Neural progenitor cell (in vitro differentiated cells): ENCODE measurements around the gene P2RY11. TPM values are rescaled to one million over a fixed set of nuclear protein-coding genes. Genes with fewer than 3 reads are reported as not detected.

ENCODE experiments used
- DNase-seq: peaks from one replicate; pipeline ENCODE4 v3.0.0-alpha.2; 2016; ENCODE audit warnings: low spot score
- H2AFZ ChIP-seq: fragments of 200-600 bp; sonication (generic); replicated peaks from 2 replicates; pipeline ENCODE4 v1.6.1; 2016; ENCODE audit warnings: antibody characterized with exemption
- H3F3A ChIP-seq: fragments of 200-600 bp; sonication (generic); 2 replicates; pipeline ENCODE4 v1.6.1; 2016; ENCODE audit warnings: antibody characterized with exemption, low read depth
- H3K27ac ChIP-seq: fragments of 200-600 bp; sonication (generic); 2 replicates; pipeline ENCODE4 v1.5.1; 2016; ENCODE audit warnings: mild to moderate bottlenecking
- H3K27me3 ChIP-seq: fragments of 200-600 bp; sonication (generic); 2 replicates; pipeline ENCODE4 v1.6.1; 2016; ENCODE audit warnings: mild to moderate bottlenecking, moderate library complexity
- H3K36me3 ChIP-seq: fragments of 200-600 bp; sonication (generic); 2 replicates; pipeline ENCODE4 v1.5.1; 2016
- H3K4me1 ChIP-seq: fragments of 200-600 bp; sonication (generic); 2 replicates; pipeline ENCODE4 v1.6.1; 2016; ENCODE audit warnings: mixed run types
- H3K4me2 ChIP-seq: fragments of 200-600 bp; sonication (generic); 2 replicates; pipeline ENCODE4 v1.6.1; 2016
- H3K4me3 ChIP-seq: fragments of 200-600 bp; sonication (generic); 2 replicates; pipeline ENCODE4 v1.5.1; 2016
- H3K79me2 ChIP-seq: fragments of 200-600 bp; sonication (generic); 2 replicates; pipeline ENCODE4 v1.6.1; 2016; ENCODE audit warnings: low read depth
- H3K9ac ChIP-seq: fragments of 200-600 bp; sonication (generic); 2 replicates; pipeline ENCODE4 v1.6.1; 2016
- H3K9me3 ChIP-seq: fragments of 200-600 bp; sonication (generic); 2 replicates; pipeline ENCODE4 v1.5.1; 2016; ENCODE audit warnings: low read depth
- H4K20me1 ChIP-seq: fragments of 200-600 bp; sonication (generic); 2 replicates; pipeline ENCODE4 v1.6.1; 2016; ENCODE audit warnings: low read depth
- H3K27ac Mint-ChIP-seq: 3 replicates; pipeline ENCODE4 v1.8.0; 2021; ENCODE audit warnings: mixed read lengths
- H3K27me3 Mint-ChIP-seq: 2 replicates; pipeline ENCODE4 v1.8.0; 2022; ENCODE audit warnings: low read depth, mild to moderate bottlenecking, inconsistent platforms, moderate library complexity, mixed read lengths; ENCODE audit not compliant: insufficient read depth
- H3K36me3 Mint-ChIP-seq: 3 replicates; pipeline ENCODE4 v1.8.0; 2021; ENCODE audit warnings: mixed read lengths
- H3K4me1 Mint-ChIP-seq: 3 replicates; pipeline ENCODE4 v1.8.0; 2021; ENCODE audit warnings: mixed read lengths
- H3K4me3 Mint-ChIP-seq: 3 replicates; pipeline ENCODE4 v1.8.0; 2021; ENCODE audit warnings: mild to moderate bottlenecking, moderate library complexity, mixed read lengths
- H3K9me3 Mint-ChIP-seq: 3 replicates; pipeline ENCODE4 v1.8.0; 2020; ENCODE audit warnings: mixed read lengths
- EZH2 ChIP-seq: fragments of 200-600 bp; sonication (generic); IDR thresholded peaks from 2 replicates; pipeline ENCODE4 v1.6.1; 2017; ENCODE audit warnings: antibody characterized with exemption, mild to moderate bottlenecking, moderate library complexity
- EZH2phosphoT487 ChIP-seq: fragments of 200-600 bp; sonication (generic); IDR thresholded peaks from 2 replicates; pipeline ENCODE4 v1.6.1; 2017; ENCODE audit warnings: antibody characterized with exemption
- total RNA-seq: library from RNA; depleted of rRNA; stranded (reverse); fragments of >200 nt; gene quantifications from 2 replicates; pipeline ENCODE4 v1.2.3, GENCODE V29; 2015; ENCODE audit warnings: low replicate concordance
- TF ChIP-seq, protein P1 (sequence below): fragments of 200-600 bp; sonication (generic); IDR thresholded peaks from 2 replicates; pipeline ENCODE4 v1.5.1; 2017; ENCODE audit warnings: antibody characterized with exemption, mild to moderate bottlenecking

Gene P2RY11
- total RNA-seq, 1 donor from 2014 or later, result not detected

DNA sequence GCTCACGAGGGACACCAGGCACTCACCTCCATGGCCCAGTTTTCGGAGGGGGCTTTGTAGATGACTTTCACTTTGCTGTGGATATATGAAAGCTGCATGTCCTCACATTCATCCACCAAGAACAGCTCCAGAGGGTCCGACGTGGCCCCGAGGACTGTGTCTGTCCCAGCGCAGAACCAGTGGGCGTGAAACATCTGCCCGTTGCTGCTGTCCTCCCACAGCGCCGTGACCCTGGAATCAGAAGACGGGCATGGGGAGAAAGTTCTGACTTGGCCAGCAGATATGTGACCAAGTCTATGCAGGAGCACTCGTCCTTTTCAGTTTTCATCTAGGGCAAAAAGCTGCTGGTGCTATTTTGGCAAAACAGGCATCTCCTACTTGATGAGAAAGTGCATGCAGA, 37.9 kb downstream of the P2RY11 start:
- no peaks in the 10 kb centered on the region for H3K4me1 ChIP-seq
- H3K27ac ChIP-seq, result no peak overlapping the region
- H3K4me1 Mint-ChIP-seq, result no peaks in the 10 kb centered on the region
- H3K27me3 Mint-ChIP-seq, result peaks cover 2% of the 10 kb centered on the region
- no peak overlapping the region for H2AFZ ChIP-seq
- no peak overlapping the region for H3K4me3 Mint-ChIP-seq
- no peaks in the 10 kb centered on the region for H3F3A ChIP-seq
- no peaks in the 10 kb centered on the region for H3K9me3 Mint-ChIP-seq
- H3K27me3 ChIP-seq, result no peaks in the 10 kb centered on the region
- H3K27ac Mint-ChIP-seq, result no peak overlapping the region
- peaks cover 10% of the 10 kb centered on the region for H3K36me3 ChIP-seq
- peaks cover 36% of the 10 kb centered on the region for H3K36me3 Mint-ChIP-seq
- no peak overlapping the region for H3K4me3 ChIP-seq
- no peak for DNase-seq
- no peaks in the 10 kb centered on the region for H4K20me1 ChIP-seq
- no peak overlapping the region for H3K4me2 ChIP-seq
- no peak overlapping the region for H3K9ac ChIP-seq
- TF ChIP-seq EZH2, result no peak
- TF ChIP-seq, protein P1, sequence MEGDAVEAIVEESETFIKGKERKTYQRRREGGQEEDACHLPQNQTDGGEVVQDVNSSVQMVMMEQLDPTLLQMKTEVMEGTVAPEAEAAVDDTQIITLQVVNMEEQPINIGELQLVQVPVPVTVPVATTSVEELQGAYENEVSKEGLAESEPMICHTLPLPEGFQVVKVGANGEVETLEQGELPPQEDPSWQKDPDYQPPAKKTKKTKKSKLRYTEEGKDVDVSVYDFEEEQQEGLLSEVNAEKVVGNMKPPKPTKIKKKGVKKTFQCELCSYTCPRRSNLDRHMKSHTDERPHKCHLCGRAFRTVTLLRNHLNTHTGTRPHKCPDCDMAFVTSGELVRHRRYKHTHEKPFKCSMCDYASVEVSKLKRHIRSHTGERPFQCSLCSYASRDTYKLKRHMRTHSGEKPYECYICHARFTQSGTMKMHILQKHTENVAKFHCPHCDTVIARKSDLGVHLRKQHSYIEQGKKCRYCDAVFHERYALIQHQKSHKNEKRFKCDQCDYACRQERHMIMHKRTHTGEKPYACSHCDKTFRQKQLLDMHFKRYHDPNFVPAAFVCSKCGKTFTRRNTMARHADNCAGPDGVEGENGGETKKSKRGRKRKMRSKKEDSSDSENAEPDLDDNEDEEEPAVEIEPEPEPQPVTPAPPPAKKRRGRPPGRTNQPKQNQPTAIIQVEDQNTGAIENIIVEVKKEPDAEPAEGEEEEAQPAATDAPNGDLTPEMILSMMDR, result no peak
- no peak for TF ChIP-seq EZH2phosphoT487
- H3K9me3 ChIP-seq, result no peaks in the 10 kb centered on the region
- no peaks in the 10 kb centered on the region for H3K79me2 ChIP-seq

DNA sequence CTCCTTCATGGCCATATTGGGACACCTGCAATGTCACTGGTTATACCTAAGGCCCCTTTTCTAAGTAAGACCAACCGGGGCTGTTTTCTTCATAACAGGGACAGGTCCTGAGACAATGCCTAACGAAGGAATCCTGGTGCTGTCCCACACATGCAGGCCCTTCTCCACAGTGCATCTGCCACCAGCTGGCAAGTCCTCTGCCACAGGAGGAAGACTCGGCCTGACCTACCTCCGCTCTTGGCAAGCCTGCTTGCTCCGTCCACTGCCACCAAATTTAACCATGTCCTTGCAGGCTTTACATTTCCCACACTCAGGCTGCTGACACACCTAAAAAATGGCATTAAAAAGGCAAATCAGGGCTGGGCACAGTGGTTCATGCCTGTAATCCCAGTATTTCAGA, 40.0 kb downstream of the P2RY11 start:
- Mint-ChIP-seq H3K4me1 (no peaks in the 10 kb centered on the region), H3K4me3 (no peak overlapping the region), H3K36me3 (peaks cover 36% of the 10 kb centered on the region), H3K9me3 (no peaks in the 10 kb centered on the region), H3K27me3 (peaks cover 2% of the 10 kb centered on the region), H3K27ac (no peak overlapping the region)
- Histone ChIP-seq H2AFZ (no peak overlapping the region), H3K4me3 (no peak overlapping the region), H3K27ac (no peak overlapping the region), H3K27me3 (no peaks in the 10 kb centered on the region), H4K20me1 (no peaks in the 10 kb centered on the region), H3K79me2 (no peaks in the 10 kb centered on the region), H3K4me1 (no peaks in the 10 kb centered on the region), H3K9ac (no peak overlapping the region), H3K4me2 (no peak overlapping the region), H3K36me3 (peaks cover 10% of the 10 kb centered on the region), H3F3A (no peaks in the 10 kb centered on the region), H3K9me3 (no peaks in the 10 kb centered on the region)
- DNase-seq, result no peak
- TF ChIP-seq, protein P1, result no peak
- TF ChIP-seq EZH2, result no peak

DNA sequence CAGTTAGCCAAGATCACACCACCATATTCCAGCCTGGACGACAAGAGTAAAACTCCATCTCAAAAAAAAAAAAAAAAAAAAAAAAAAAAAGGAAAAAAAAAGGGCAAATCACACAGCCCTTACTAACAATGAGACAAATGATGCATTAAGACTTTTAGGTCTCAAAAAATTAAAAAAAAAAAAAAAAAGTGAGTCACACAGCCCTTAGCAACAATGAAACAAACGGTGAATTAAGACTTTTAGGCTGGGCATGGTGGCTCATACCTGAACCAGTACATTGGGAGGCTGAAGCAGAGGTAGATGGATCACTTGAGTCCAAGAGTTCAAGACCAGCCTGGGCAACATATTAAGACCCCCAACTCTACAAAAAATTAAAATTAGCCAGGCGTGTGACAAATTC, 40.6 kb downstream of the P2RY11 start:
- DNase-seq, result no peak
- Histone ChIP-seq H3K36me3 (peaks cover 10% of the 10 kb centered on the region), H4K20me1 (no peaks in the 10 kb centered on the region), H3K27ac (no peak overlapping the region), H3K4me2 (no peak overlapping the region), H3K4me1 (no peaks in the 10 kb centered on the region), H3K9ac (no peak overlapping the region), H3K9me3 (no peaks in the 10 kb centered on the region), H3F3A (no peaks in the 10 kb centered on the region), H2AFZ (no peak overlapping the region), H3K27me3 (no peaks in the 10 kb centered on the region), H3K4me3 (no peak overlapping the region), H3K79me2 (no peaks in the 10 kb centered on the region)
- H3K36me3 Mint-ChIP-seq, result peaks cover 34% of the 10 kb centered on the region
- H3K27ac Mint-ChIP-seq, result no peak overlapping the region
- TF ChIP-seq, protein P1, result no peak
- no peak for TF ChIP-seq EZH2
- no peaks in the 10 kb centered on the region for H3K9me3 Mint-ChIP-seq
- no peak overlapping the region for H3K4me3 Mint-ChIP-seq
- H3K27me3 Mint-ChIP-seq, result peaks cover 2% of the 10 kb centered on the region
- H3K4me1 Mint-ChIP-seq, result no peaks in the 10 kb centered on the region

DNA sequence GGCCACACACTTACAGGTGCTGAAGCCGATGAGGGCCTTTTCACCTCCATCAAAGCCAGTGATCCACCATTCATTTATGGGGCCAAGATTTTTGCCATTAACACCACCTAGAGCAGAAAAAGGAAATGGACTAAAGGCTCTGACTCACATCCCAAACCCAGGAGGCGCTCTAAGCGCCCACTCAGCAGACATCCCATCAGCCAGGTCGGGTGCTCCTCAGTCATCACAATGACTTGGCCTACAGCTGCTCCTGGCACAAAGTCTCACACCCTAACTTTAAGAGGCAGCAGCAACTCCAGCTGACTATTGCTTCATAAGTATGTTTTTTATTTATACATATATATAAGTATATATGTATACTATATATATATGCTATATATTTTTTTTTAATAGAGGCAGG, 44.3 kb downstream of the P2RY11 start:
- H3K9me3 Mint-ChIP-seq, result no peaks in the 10 kb centered on the region
- no peak overlapping the region for H3K27ac ChIP-seq
- H4K20me1 ChIP-seq, result no peaks in the 10 kb centered on the region
- peaks cover 32% of the 10 kb centered on the region for H3K36me3 Mint-ChIP-seq
- no peak for DNase-seq
- no peaks in the 10 kb centered on the region for H3K79me2 ChIP-seq
- no peak overlapping the region for H3K27ac Mint-ChIP-seq
- no peak for TF ChIP-seq EZH2
- TF ChIP-seq, protein P1, result no peak
- no peak for TF ChIP-seq EZH2phosphoT487
- H2AFZ ChIP-seq, result no peak overlapping the region
- H3K9ac ChIP-seq, result no peak overlapping the region
- no peak overlapping the region for H3K4me3 Mint-ChIP-seq
- peaks cover 2% of the 10 kb centered on the region for H3K27me3 Mint-ChIP-seq
- H3K4me2 ChIP-seq, result no peak overlapping the region
- no peaks in the 10 kb centered on the region for H3K27me3 ChIP-seq
- no peak overlapping the region for H3K4me3 ChIP-seq
- H3K4me1 Mint-ChIP-seq, result no peaks in the 10 kb centered on the region
- no peaks in the 10 kb centered on the region for H3K9me3 ChIP-seq
- no peaks in the 10 kb centered on the region for H3K4me1 ChIP-seq
- H3F3A ChIP-seq, result no peaks in the 10 kb centered on the region
- peaks cover 10% of the 10 kb centered on the region for H3K36me3 ChIP-seq
